Measurements from ENCODE around the gene DIRAS1. TPM values are rescaled to one million over a fixed set of nuclear protein-coding genes. Genes with fewer than 3 reads are reported as not detected.

DIRAS1 gene
- total RNA-seq, 2 donors from 2014 or later = 3.8 to 24.6 TPM

- H3K9me3 ChIP-seq = no peaks in the 10 kb centered on the region
- no peak overlapping the region for H3K4me3 ChIP-seq
- TF ChIP-seq CTCF (IDR thresholded peaks at IDR 0.05) (no peak), POLR2AphosphoS5 (IDR thresholded peaks at IDR 0.05) (no peak), POLR2A (IDR thresholded peaks at IDR 0.05) (no peak)
- intact Hi-C loops (cut with DNase I) = loop anchor here (5.0 kb wide), 1 partner anchor 49 kb away; no protein-coding TSS in a partner anchor
- no peak for DNase-seq (ENCODE audit: low spot score)
- no peaks in the 10 kb centered on the region for H3K36me3 ChIP-seq
- 38% methylated on average over 26 of the region's 26 CpGs for WGBS
- peaks cover 6% of the 10 kb centered on the region for H3K4me1 ChIP-seq (replicated peaks)
- no peak overlapping the region for H3K27ac ChIP-seq
- H3K27me3 ChIP-seq (replicated peaks; ENCODE audit: insufficient read depth) = no peaks in the 10 kb centered on the region
These were observed 20.4 kb downstream of the DIRAS1 start for GRCh38 chr19:2700660-2701360.

DNA sequence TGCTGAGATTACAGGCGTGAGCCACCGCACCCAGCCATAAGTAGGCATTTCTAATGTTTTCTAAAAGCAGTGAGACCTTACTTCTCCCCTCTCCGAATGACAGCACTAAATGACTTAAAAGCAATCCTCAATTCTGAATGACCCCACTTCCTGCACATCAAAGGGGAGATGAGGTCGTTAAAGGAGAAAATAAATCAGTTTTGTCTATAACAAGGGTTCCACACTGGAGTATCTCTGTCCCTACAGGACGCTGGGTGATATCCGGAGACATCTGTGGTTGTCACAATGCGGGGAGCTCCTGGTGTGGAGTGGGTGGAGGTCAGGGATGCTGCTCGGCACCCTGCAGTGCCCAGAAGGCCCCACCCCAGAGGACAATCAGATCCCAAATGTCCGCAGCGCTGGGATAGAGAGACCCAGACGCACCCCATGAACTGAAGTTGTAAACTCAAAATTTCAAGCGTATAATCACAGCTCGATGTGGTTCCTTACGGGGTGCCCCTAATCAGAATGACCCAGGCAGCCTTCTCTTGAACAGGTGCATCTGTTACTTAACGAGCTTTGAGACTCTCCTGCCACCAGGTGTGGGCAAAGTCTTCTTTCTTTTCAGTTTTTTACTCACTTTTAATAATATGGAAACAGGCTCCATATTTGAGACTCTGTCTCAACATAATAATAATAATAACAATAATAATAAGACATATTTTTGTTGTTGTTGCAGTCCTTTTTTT lies 21.6 kb downstream of the DIRAS1 start:
- DNase-seq (ENCODE audit: low spot score) = no peak
- intact Hi-C loops (cut with DNase I) = loop anchor here (5.0 kb wide), 1 partner anchor 47 kb away; no protein-coding TSS in a partner anchor
- WGBS = 77% methylated on average over 15 of the region's 15 CpGs
- TF ChIP-seq POLR2AphosphoS5 (IDR thresholded peaks at IDR 0.05) = no peak
- Histone ChIP-seq H3K9me3 (no peaks in the 10 kb centered on the region), H3K27me3 (replicated peaks; ENCODE audit: insufficient read depth) (no peaks in the 10 kb centered on the region), H3K4me3 (no peak overlapping the region), H3K36me3 (no peaks in the 10 kb centered on the region), H3K4me1 (replicated peaks) (peaks cover 6% of the 10 kb centered on the region), H3K27ac (no peak overlapping the region)

GRCh38 chr19:2694196-2694595 lies 27.0 kb downstream of the DIRAS1 start:
- DNase-seq (ENCODE audit: low spot score) = no peak
- TF ChIP-seq CTCF (IDR thresholded peaks at IDR 0.05) (no peak), POLR2A (IDR thresholded peaks at IDR 0.05) (no peak)
- intact Hi-C loops (cut with DNase I) = loop anchor here (2.0 kb wide), 1 partner anchor 19 kb away; no protein-coding TSS in a partner anchor
- H3K27me3 ChIP-seq (replicated peaks; ENCODE audit: insufficient read depth) = no peaks in the 10 kb centered on the region
- WGBS = 74% methylated on average over 5 of the region's 5 CpGs
- H3K4me3 ChIP-seq = no peak overlapping the region
- no peaks in the 10 kb centered on the region for H3K36me3 ChIP-seq
- no peak overlapping the region for H3K27ac ChIP-seq
- no peaks in the 10 kb centered on the region for H3K9me3 ChIP-seq
- no peaks in the 10 kb centered on the region for H3K4me1 ChIP-seq (replicated peaks)

DNA sequence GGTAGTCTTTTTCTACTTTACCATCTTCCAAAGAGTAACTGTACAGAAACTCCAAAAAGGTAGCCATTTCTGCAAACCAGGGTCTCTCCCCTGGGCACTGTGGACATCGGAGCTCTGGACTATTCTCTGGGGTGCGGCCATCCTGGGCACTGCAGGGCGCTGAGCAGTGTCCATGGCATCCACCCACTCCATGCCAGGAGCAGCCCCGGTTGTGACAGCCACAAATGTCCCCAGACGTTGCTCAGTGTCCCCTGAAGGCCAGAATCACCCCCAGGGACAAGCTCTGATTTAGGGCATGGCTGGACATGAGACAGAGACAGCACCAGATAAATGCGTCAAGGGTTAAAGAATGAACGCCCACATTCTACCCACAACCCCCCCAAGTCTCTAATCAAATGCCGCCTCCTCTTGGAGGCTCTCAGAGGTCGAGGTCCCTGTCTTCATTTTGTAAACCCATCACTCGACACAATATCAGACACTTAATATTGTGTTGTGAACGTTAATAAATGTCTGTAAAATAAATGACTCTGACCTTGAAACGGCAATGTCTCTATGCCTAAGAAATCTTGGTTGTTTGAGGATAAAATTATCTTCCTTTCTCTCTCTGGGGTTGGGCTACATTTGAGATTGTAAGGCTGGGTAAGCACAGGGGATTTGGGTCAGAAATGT lies 27.5 kb downstream of the DIRAS1 start:
- intact Hi-C loops (cut with DNase I) = loop anchor here (2.0 kb wide), 1 partner anchor 19 kb away; no protein-coding TSS in a partner anchor
- Histone ChIP-seq H3K27ac (no peak overlapping the region), H3K4me1 (replicated peaks) (no peaks in the 10 kb centered on the region), H3K4me3 (no peak overlapping the region), H3K27me3 (replicated peaks; ENCODE audit: insufficient read depth) (no peaks in the 10 kb centered on the region), H3K9me3 (no peaks in the 10 kb centered on the region), H3K36me3 (no peaks in the 10 kb centered on the region)
- TF ChIP-seq POLR2A (IDR thresholded peaks at IDR 0.05) (no peak), POLR2AphosphoS5 (IDR thresholded peaks at IDR 0.05) (no peak), CTCF (IDR thresholded peaks at IDR 0.05) (no peak)
- DNase-seq (ENCODE audit: low spot score) = no peak
- WGBS = 52% methylated on average over 12 of the region's 12 CpGs

GRCh38 chr19:2691951-2692350 lies 29.2 kb downstream of the DIRAS1 start:
- intact Hi-C loops (cut with DNase I) = no loop called here
- Histone ChIP-seq H3K9me3 (no peaks in the 10 kb centered on the region), H3K27me3 (replicated peaks; ENCODE audit: insufficient read depth) (no peaks in the 10 kb centered on the region), H3K4me1 (replicated peaks) (no peaks in the 10 kb centered on the region), H3K27ac (no peak overlapping the region), H3K4me3 (no peak overlapping the region), H3K36me3 (no peaks in the 10 kb centered on the region)
- TF ChIP-seq CTCF (IDR thresholded peaks at IDR 0.05) = no peak
- TF ChIP-seq POLR2AphosphoS5 (IDR thresholded peaks at IDR 0.05) = no peak
- no peak for TF ChIP-seq POLR2A (IDR thresholded peaks at IDR 0.05)
- WGBS = 85% methylated on average over 9 of the region's 9 CpGs
- no peak for DNase-seq (ENCODE audit: low spot score)

Data from prostate gland (tissue), 2 donors.